ENCODE results near the gene PPP3CB.

The PPP3CB gene

DNA sequence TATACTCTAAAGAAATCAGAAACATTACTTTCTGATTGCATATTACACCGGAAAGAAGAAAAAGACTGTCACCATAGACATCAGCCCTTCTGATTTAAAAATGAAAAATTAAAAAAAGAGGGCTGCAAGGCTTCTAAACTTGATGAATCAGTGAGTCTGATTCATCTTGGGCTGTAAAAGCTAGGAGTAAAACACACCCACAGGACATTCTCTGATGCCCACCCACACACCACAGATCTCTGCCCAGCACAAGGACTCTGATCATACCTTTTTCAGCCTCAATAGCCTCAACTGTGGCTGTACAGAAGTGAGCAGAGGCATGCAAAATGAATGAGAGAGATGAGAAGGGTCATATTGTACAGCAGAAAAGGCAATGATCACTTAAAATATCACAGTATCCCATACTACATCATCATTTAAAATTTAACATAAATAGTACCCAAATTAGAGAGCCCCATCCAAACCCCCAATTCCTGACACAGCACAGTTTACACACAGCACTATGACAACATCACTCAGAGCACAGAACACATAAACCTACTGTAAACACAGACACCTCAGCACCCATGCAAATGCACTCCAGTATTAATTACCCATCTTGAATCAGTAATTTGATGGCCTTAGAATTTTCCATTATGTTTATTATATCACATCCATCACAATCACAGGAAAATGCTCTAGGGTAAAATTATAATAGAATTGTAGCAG lies 56.1 kb downstream of the PPP3CB start:
- TF ChIP-seq, protein P1, sequence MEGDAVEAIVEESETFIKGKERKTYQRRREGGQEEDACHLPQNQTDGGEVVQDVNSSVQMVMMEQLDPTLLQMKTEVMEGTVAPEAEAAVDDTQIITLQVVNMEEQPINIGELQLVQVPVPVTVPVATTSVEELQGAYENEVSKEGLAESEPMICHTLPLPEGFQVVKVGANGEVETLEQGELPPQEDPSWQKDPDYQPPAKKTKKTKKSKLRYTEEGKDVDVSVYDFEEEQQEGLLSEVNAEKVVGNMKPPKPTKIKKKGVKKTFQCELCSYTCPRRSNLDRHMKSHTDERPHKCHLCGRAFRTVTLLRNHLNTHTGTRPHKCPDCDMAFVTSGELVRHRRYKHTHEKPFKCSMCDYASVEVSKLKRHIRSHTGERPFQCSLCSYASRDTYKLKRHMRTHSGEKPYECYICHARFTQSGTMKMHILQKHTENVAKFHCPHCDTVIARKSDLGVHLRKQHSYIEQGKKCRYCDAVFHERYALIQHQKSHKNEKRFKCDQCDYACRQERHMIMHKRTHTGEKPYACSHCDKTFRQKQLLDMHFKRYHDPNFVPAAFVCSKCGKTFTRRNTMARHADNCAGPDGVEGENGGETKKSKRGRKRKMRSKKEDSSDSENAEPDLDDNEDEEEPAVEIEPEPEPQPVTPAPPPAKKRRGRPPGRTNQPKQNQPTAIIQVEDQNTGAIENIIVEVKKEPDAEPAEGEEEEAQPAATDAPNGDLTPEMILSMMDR (IDR thresholded peaks at IDR 0.05; ENCODE audit: low read depth, low read length), result no peak
- no peak overlapping the region for H3K4me3 ChIP-seq (ENCODE audit: low read depth, low read length)

DNA sequence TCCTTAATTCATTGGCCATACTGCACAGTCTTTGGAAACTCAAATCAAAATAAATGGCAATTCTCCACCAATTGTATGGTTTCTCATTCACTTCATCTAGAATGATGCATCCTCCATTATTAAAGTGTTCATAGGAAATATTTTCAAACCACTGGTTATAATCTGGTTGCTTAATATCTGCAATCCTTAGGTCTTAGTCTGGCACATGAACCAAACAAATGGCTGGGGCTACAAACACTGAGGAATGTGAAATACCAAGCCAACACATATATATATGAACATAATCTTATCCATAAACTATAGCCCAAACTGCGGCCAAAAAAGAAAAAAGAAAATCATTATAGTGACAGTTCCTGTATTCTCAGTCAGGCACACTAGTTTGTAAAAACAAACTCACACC lies 56.8 kb downstream of the PPP3CB start:
- TF ChIP-seq, protein P1 (IDR thresholded peaks at IDR 0.05; ENCODE audit: low read depth, low read length), result no peak
- H3K4me3 ChIP-seq (ENCODE audit: low read depth, low read length), result no peak overlapping the region

DNA sequence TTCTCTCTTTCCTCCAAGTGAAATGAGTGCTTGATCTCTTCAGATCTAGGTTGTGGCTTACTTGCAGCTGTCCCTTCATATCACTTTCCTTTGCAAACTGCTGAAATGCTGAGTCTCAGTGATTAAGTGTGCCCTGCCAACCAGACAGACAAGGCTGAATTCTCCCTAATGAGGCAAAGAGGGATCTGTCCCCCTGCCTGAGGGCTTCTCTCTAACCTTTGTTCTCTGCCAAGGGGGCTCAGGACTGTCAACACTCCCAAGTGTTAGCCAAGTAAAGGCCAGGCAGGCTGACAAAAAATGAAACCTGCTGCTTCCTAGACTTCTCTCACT lies 62.3 kb downstream of the PPP3CB start, which contains the start of gene MSS51:
MSS51 (minus strand) TSS at position 24 of the 330 bp plus-strand sequence. CDS start 5,277 bp downstream, outside the sequence.
- no peak within 1 kb of the TSS for H3K4me3 ChIP-seq (ENCODE audit: low read depth, low read length)
- TF ChIP-seq, protein P1 (IDR thresholded peaks at IDR 0.05; ENCODE audit: low read depth, low read length), result no peak

DNA sequence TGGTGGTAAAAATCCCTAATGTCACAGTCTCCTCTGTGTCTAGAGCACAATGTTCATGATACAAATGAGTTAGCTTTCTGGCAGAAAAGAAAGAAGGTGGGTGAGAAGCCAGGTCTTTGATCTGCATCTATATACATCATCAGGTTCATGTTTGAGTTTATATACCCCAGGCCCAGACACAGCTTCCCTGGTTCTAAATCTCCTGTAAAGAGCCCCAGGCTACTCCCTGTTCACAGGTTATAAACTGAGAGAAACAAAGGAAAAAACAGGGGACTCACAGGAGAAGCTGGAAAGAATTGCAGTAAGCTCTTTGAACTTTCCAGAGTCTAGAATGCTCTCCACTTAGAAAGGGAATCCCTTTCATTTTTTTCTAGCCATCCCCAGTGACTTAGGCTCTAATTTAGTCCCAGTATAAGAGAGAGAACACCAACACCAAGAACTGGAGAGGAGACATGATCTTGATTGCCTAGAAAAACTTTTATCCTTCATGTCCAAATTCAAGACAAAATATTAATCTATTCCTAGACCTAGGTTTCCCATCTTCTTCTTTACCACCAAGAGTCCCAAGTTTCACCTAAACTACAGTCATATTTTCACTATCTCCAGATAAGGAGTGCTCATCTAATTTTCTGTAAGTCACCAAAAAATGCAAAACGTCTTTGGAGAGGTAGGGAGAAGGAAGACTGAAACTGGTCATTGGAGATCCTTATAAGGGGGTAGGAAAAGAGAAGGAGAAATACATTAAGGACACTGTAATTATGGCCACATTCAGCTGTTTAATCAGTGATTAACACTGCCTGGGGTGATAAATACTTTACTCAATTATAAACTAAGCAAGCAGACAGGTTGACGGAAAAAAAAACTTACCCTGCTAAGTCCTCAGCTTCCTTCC lies 62.9 kb downstream of the PPP3CB start:
- no peak overlapping the region for H3K4me3 ChIP-seq (ENCODE audit: low read depth, low read length)
- TF ChIP-seq, protein P1 (IDR thresholded peaks at IDR 0.05; ENCODE audit: low read depth, low read length), result no peak

DNA sequence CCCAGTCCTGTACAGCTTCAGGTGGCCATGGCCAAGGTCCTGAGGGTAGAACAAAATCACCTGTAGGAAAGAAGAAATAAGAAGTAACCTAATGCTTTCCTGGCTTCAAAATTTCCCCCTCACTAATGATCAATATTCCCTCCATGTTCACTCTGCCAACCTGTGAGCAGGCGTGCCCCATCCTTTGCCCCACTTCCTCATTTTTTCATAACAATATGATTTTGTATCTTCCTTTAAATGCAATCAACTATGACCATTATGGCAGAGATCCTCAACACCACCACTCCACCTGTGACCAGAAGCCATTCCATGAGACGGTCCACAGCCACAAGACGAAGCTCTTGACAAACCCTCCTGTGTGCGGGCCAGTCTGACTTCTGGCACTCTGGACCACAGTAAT lies 69.5 kb downstream of the PPP3CB start:
- TF ChIP-seq, protein P1 (IDR thresholded peaks at IDR 0.05; ENCODE audit: low read depth, low read length), result no peak
- H3K4me3 ChIP-seq (ENCODE audit: low read depth, low read length), result no peak overlapping the region

DNA sequence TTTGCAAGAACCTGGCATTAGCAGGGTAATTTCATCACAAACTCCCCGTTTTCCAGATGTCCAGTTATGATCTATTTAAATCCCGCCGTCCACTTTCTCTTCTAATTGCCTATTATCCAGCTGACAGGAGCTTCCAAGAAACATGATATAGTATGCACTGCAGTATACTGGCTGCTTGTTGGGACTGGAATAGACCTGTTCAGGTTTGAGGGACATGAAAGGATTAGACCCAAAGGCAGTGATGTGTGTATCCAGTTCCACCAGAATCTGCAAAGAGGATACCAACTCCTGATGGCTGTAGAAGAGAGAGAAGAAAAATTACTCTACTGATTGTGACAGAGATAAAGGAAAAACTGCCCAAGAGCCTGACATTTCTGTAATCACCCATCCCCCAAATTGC lies 71.3 kb downstream of the PPP3CB start:
- H3K4me3 ChIP-seq (ENCODE audit: low read depth, low read length), result no peak overlapping the region
- TF ChIP-seq, protein P1 (IDR thresholded peaks at IDR 0.05; ENCODE audit: low read depth, low read length), result no peak

DNA sequence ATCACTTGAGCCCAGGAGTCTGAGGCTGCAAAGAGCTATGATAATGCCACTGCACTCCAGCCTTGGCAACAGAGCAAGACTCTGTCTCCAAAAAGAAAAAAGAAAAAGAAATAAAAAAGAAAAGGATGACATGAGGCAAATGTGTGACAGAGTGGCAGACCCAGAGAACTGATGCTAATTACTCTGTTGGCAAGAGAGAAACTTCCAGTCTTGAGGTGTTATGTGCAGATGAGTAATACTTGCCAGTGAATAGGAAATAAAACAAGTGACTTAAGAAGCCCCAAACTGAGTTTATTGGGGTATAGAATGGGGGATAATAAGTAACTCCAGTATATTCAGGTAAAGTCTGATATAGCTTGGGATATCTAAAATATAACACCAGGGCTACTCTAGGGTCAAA lies 72.5 kb downstream of the PPP3CB start:
- H3K4me3 ChIP-seq (ENCODE audit: low read depth, low read length), result no peak overlapping the region
- TF ChIP-seq, protein P1 (IDR thresholded peaks at IDR 0.05; ENCODE audit: low read depth, low read length), result no peak
